A673 (cell line): ENCODE measurements around the gene CHERP.

Experiments
- CTCF ChIP-seq: fragments of 300-800, 200-600 bp; sonication (generic); conservative IDR thresholded peaks from 2 replicates; pipeline ENCODE4 v1.5.1; 2017; ENCODE audit warnings: low read depth, mild to moderate bottlenecking, antibody characterized with exemption, low read length, moderate library complexity, mixed read lengths
- EZH2 ChIP-seq: fragments of 200-600 bp; sonication (generic); IDR thresholded peaks from 2 replicates; pipeline ENCODE4 v1.6.1; 2017; ENCODE audit warnings: borderline replicate concordance, low read depth, mild to moderate bottlenecking, mixed read lengths, antibody characterized with exemption, low read length; ENCODE audit not compliant: poor library complexity, severe bottlenecking

GRCh38 chr19:16509141-16510061 is 32.8 kb downstream of the CHERP start:
- TF ChIP-seq EZH2 (no peak), CTCF (no peak)
